ENCODE measurements around the gene TOMM40L. TPM values are rescaled to one million over a fixed set of nuclear protein-coding genes. Genes with fewer than 3 reads are reported as not detected.

TOMM40L gene
- total RNA-seq, 1 donor from 2014 or later, result 16.3 TPM

DNA sequence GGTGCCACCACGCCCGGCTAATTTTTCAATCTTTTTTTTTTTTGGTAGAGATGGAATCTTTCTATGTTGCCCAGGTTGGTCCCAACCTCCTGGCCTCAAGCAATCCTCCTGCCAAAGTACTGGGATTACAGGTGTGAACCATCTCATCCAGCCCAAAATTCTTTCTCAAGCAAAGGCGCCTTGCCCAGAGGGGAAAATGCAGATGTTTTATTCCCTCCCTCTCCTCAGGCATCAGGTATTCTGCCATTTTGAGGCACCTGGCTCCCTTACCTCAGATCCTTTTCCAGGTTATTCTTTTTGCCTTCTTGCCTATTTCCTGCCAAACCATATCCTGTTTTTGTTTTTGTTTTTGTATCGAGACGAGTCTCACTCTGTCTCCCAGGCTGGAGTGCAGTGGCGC, 37.5 kb upstream of the TOMM40L start:
- no peak for DNase-seq (ENCODE audit: low spot score, unreplicated experiment)
- Mint-ChIP-seq H3K9me3 (ENCODE audit: low read depth) (no peaks in the 10 kb centered on the region), H3K27ac (no peak overlapping the region), H3K36me3 (ENCODE audit: insufficient read depth) (no peaks in the 10 kb centered on the region), H3K4me3 (ENCODE audit: low read depth) (no peak overlapping the region), H3K4me1 (ENCODE audit: low read depth) (peaks cover 2% of the 10 kb centered on the region), H3K27me3 (peaks cover 4% of the 10 kb centered on the region)
- TF ChIP-seq, protein P1, sequence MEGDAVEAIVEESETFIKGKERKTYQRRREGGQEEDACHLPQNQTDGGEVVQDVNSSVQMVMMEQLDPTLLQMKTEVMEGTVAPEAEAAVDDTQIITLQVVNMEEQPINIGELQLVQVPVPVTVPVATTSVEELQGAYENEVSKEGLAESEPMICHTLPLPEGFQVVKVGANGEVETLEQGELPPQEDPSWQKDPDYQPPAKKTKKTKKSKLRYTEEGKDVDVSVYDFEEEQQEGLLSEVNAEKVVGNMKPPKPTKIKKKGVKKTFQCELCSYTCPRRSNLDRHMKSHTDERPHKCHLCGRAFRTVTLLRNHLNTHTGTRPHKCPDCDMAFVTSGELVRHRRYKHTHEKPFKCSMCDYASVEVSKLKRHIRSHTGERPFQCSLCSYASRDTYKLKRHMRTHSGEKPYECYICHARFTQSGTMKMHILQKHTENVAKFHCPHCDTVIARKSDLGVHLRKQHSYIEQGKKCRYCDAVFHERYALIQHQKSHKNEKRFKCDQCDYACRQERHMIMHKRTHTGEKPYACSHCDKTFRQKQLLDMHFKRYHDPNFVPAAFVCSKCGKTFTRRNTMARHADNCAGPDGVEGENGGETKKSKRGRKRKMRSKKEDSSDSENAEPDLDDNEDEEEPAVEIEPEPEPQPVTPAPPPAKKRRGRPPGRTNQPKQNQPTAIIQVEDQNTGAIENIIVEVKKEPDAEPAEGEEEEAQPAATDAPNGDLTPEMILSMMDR (IDR thresholded peaks at IDR 0.05; ENCODE audit: unreplicated experiment), result no peak

GRCh38 chr1:161189036-161189435, 36.8 kb upstream of the TOMM40L start:
- H3K27me3 Mint-ChIP-seq, result peaks cover 4% of the 10 kb centered on the region
- H3K27ac Mint-ChIP-seq, result no peak overlapping the region
- H3K9me3 Mint-ChIP-seq (ENCODE audit: low read depth), result no peaks in the 10 kb centered on the region
- TF ChIP-seq, protein P1 (IDR thresholded peaks at IDR 0.05; ENCODE audit: unreplicated experiment), result no peak
- peaks cover 2% of the 10 kb centered on the region for H3K4me1 Mint-ChIP-seq (ENCODE audit: low read depth)
- no peaks in the 10 kb centered on the region for H3K36me3 Mint-ChIP-seq (ENCODE audit: insufficient read depth)
- no peak for DNase-seq (ENCODE audit: low spot score, unreplicated experiment)
- no peak overlapping the region for H3K4me3 Mint-ChIP-seq (ENCODE audit: low read depth)

DNA sequence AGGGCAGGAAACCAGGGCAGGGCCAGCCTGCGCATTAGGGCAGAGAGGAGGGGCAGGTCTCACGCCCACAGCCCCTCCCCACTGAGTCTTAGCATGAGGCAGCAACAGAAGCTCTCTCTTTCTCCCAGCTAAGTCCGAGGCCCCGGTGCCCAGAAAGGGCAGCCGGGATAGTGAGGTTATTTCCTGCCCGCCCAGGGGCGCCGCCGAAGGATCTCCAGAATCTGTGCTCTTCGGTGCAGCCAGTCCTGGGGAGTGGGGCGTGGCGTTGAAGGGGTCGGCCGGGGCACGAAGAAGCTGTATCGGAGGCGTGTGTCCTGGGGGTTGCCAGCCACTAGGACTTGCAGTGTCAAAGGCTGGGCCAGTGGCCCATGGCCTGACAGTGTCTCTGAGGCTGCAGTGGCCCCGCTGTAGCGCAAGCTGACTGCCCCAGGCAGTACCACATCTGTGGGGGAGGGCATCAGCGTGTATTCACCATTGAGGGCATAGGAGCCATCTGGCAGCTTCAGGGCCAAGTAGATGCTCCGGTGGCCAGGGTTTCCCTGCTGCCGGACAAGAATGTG, 34.8 kb upstream of the TOMM40L start:
- DNase-seq (ENCODE audit: low spot score, unreplicated experiment), result no peak
- Mint-ChIP-seq H3K27me3 (peaks cover under 1% of the 10 kb centered on the region), H3K36me3 (ENCODE audit: insufficient read depth) (no peaks in the 10 kb centered on the region), H3K27ac (no peak overlapping the region), H3K4me1 (ENCODE audit: low read depth) (peaks cover 2% of the 10 kb centered on the region), H3K4me3 (ENCODE audit: low read depth) (no peak overlapping the region), H3K9me3 (ENCODE audit: low read depth) (no peaks in the 10 kb centered on the region)
- TF ChIP-seq, protein P1 (IDR thresholded peaks at IDR 0.05; ENCODE audit: unreplicated experiment), result no peak

DNA sequence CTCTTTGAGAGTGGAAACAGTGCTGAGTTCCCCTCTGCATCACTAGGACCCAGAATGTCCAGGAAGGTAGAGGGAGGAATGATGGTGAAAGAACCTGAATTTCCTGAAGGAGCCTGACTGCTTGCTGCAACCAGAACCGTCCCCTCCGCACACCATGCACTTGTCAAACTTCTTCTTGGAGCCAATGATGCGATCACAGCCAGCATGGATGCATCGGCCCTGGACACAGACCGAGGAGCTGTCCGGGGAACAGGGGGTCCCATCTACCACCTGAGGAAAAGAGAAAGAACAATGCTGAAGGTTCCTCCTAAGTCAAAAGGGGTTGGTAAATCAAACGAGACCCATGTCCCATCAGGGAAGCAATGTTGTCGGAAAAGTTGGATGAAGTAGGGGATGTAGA, 33.9 kb upstream of the TOMM40L start:
- Mint-ChIP-seq H3K9me3 (ENCODE audit: low read depth) (no peaks in the 10 kb centered on the region), H3K36me3 (ENCODE audit: insufficient read depth) (no peaks in the 10 kb centered on the region), H3K27me3 (no peaks in the 10 kb centered on the region), H3K4me1 (ENCODE audit: low read depth) (peaks cover 2% of the 10 kb centered on the region), H3K27ac (no peak overlapping the region), H3K4me3 (ENCODE audit: low read depth) (no peak overlapping the region)
- no peak for DNase-seq (ENCODE audit: low spot score, unreplicated experiment)
- TF ChIP-seq, protein P1 (IDR thresholded peaks at IDR 0.05; ENCODE audit: unreplicated experiment), result no peak

DNA sequence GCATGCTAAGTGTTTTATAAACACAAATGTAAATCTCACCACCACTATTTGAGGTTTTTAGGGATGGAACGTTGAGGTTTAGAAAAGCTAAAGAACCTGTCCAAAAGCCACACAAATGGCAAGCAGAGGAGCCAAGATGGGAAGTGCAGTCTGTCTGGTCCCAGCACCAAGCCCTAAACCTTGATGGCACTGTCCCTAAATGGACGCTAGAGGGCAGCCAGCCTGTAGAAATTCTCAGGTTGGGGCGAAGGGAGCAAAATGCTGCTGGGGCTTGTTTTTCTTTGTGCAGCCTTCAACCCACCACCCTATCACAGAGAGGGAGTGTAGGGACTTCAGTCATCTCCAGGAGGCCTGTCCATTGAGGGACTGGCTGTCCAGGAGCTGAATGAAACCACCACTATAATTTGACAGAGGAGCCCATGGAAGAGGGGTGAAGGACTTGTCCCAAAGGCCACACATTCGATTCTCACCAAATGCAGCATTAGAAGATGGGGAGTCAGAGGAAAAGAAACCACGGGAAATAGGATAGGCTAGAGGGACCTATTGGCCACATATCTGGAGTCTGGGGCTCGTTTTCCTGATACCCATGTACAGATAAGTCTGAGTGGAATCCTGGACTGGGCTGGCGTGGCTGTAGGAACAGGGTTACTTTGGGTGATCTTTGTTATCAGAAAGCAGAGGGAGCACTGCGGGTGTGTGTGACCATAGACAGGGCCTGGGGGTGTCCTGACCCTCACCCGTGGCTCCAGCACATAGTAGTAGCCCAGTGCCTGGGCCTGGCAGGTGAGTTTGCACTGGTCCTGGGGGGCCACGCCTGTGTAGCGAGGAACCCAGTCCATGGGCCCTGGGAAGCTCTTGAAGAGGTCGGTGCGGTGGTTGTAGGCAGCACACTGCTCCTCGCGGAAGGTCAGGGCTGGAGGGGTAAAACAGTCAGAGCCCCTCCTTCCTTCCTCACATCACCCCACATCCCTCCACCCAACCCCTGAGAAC, 33.1 kb upstream of the TOMM40L start:
- H3K4me1 Mint-ChIP-seq (ENCODE audit: low read depth), result peaks cover 2% of the 10 kb centered on the region
- no peaks in the 10 kb centered on the region for H3K27me3 Mint-ChIP-seq
- H3K9me3 Mint-ChIP-seq (ENCODE audit: low read depth), result no peaks in the 10 kb centered on the region
- H3K4me3 Mint-ChIP-seq (ENCODE audit: low read depth), result no peak overlapping the region
- no peaks in the 10 kb centered on the region for H3K36me3 Mint-ChIP-seq (ENCODE audit: insufficient read depth)
- H3K27ac Mint-ChIP-seq, result peak overlapping the region; percentile 60
- TF ChIP-seq, protein P1 (IDR thresholded peaks at IDR 0.05; ENCODE audit: unreplicated experiment), result peak; percentile 91
- DNase-seq (ENCODE audit: low spot score, unreplicated experiment), result peak; percentile 36

Measured in progenitor cell of endocrine pancreas (in vitro differentiated cells).